ENCODE measurements around the gene PROX2.

Gene PROX2

GRCh38 chr14:74841230-74842207 is 34.4 kb downstream of the PROX2 start:
- Mint-ChIP-seq H3K27me3 (no peaks in the 10 kb centered on the region), H3K4me1 (ENCODE audit: low read depth in 2 of 2) (peaks cover 25 to 38% of the 10 kb centered on the region in 2 donors), H3K27ac (peak overlapping the region; percentile 76 to 97), H3K9me3 (no peaks in the 10 kb centered on the region), H3K4me3 (peak overlapping the region; percentile 17 to 36), H3K36me3 (ENCODE audit: insufficient read depth) (no peaks in the 10 kb centered on the region)
- peak; percentile 69 for ATAC-seq (replicated peaks)
- peak in 1 of 3 experiments; percentile 3 for DNase-seq

- H3K27me3 Mint-ChIP-seq, result no peaks in the 10 kb centered on the region
- H3K27ac Mint-ChIP-seq, result peak overlapping the region; percentile 63 to 97
- H3K4me1 Mint-ChIP-seq (ENCODE audit: low read depth in 2 of 2), result peaks cover 29 to 43% of the 10 kb centered on the region in 2 donors
- no peaks in the 10 kb centered on the region for H3K36me3 Mint-ChIP-seq (ENCODE audit: insufficient read depth)
- ATAC-seq (replicated peaks), result no peak
- no peaks in the 10 kb centered on the region for H3K9me3 Mint-ChIP-seq
- no peak for DNase-seq
- no peak overlapping the region for H3K4me3 Mint-ChIP-seq
These were observed 35.3 kb downstream of the PROX2 start for GRCh38 chr14:74840603-74841030.

GRCh38 chr14:74838166-74838565 is 37.8 kb downstream of the PROX2 start:
- Mint-ChIP-seq H3K36me3 (ENCODE audit: insufficient read depth) (no peaks in the 10 kb centered on the region), H3K4me3 (peak overlapping the region; percentile 66 to 73), H3K9me3 (no peaks in the 10 kb centered on the region), H3K27ac (peak overlapping the region; percentile 92 to 97), H3K27me3 (no peaks in the 10 kb centered on the region), H3K4me1 (ENCODE audit: low read depth in 2 of 2) (peaks cover 29 to 43% of the 10 kb centered on the region in 2 donors)
- ATAC-seq (replicated peaks) (peak; percentile 81), DNase-seq (no peak)

- H3K27me3 Mint-ChIP-seq, result no peaks in the 10 kb centered on the region
- H3K4me3 Mint-ChIP-seq, result peak overlapping the region in 1 of 2 donors; percentile 30
- ATAC-seq (replicated peaks), result no peak
- no peak for DNase-seq
- peak overlapping the region; percentile 92 to 97 for H3K27ac Mint-ChIP-seq
- no peaks in the 10 kb centered on the region for H3K9me3 Mint-ChIP-seq
- H3K36me3 Mint-ChIP-seq (ENCODE audit: insufficient read depth), result no peaks in the 10 kb centered on the region
- peaks cover 25 to 37% of the 10 kb centered on the region in 2 donors for H3K4me1 Mint-ChIP-seq (ENCODE audit: low read depth in 2 of 2)
These were observed 39.5 kb downstream of the PROX2 start for GRCh38 chr14:74836251-74836960.

GRCh38 chr14:74835645-74836250 is 40.2 kb downstream of the PROX2 start:
- Mint-ChIP-seq H3K4me1 (ENCODE audit: low read depth in 2 of 2) (peaks cover 22 to 30% of the 10 kb centered on the region in 2 donors), H3K27me3 (no peaks in the 10 kb centered on the region), H3K4me3 (no peak overlapping the region)

GRCh38 chr14:74834692-74835392 is 41.1 kb downstream of the PROX2 start:
- peak overlapping the region; percentile 22 to 30 for H3K27ac Mint-ChIP-seq
- no peaks in the 10 kb centered on the region for H3K9me3 Mint-ChIP-seq
- ATAC-seq (replicated peaks) (no peak), DNase-seq (no peak)
- peaks cover 16 to 24% of the 10 kb centered on the region in 2 donors for H3K4me1 Mint-ChIP-seq (ENCODE audit: low read depth in 2 of 2)
- no peaks in the 10 kb centered on the region for H3K27me3 Mint-ChIP-seq
- peaks cover 4% of the 10 kb centered on the region for H3K36me3 Mint-ChIP-seq (ENCODE audit: insufficient read depth)
- H3K4me3 Mint-ChIP-seq, result no peak overlapping the region

More at GRCh38 chr14:74835645-74836250, 40.2 kb downstream of the PROX2 start:
- no peaks in the 10 kb centered on the region for H3K36me3 Mint-ChIP-seq (ENCODE audit: insufficient read depth)
- no peak for ATAC-seq (replicated peaks)
- no peaks in the 10 kb centered on the region for H3K9me3 Mint-ChIP-seq
- peak overlapping the region; percentile 30 to 92 for H3K27ac Mint-ChIP-seq
- no peak for DNase-seq

GRCh38 chr14:74832849-74833248 is 43.1 kb downstream of the PROX2 start:
- Mint-ChIP-seq H3K4me1 (ENCODE audit: low read depth in 2 of 2) (peaks cover 14 to 18% of the 10 kb centered on the region in 2 donors), H3K36me3 (ENCODE audit: insufficient read depth) (peaks cover 12% of the 10 kb centered on the region), H3K27ac (no peak overlapping the region), H3K27me3 (no peaks in the 10 kb centered on the region), H3K9me3 (no peaks in the 10 kb centered on the region), H3K4me3 (no peak overlapping the region)
- ATAC-seq (replicated peaks) (no peak), DNase-seq (no peak)

- no peaks in the 10 kb centered on the region for H3K9me3 Mint-ChIP-seq
- DNase-seq, result no peak
- ATAC-seq (replicated peaks), result no peak
- no peak overlapping the region for H3K4me3 Mint-ChIP-seq
- H3K27ac Mint-ChIP-seq, result peak overlapping the region in 1 of 2 donors; percentile 63
- H3K27me3 Mint-ChIP-seq, result no peaks in the 10 kb centered on the region
- peaks cover 12% of the 10 kb centered on the region for H3K36me3 Mint-ChIP-seq (ENCODE audit: insufficient read depth)
- no peaks in the 10 kb centered on the region for H3K4me1 Mint-ChIP-seq (ENCODE audit: low read depth in 2 of 2)
These were observed 46.7 kb downstream of the PROX2 start for GRCh38 chr14:74829251-74829650.

- peaks cover 12% of the 10 kb centered on the region for H3K36me3 Mint-ChIP-seq (ENCODE audit: insufficient read depth)
- H3K27me3 Mint-ChIP-seq, result no peaks in the 10 kb centered on the region
- DNase-seq (no peak), ATAC-seq (replicated peaks) (no peak)
- no peak overlapping the region for H3K27ac Mint-ChIP-seq
- no peaks in the 10 kb centered on the region for H3K9me3 Mint-ChIP-seq
- no peak overlapping the region for H3K4me3 Mint-ChIP-seq
- no peaks in the 10 kb centered on the region for H3K4me1 Mint-ChIP-seq (ENCODE audit: low read depth in 2 of 2)
These were observed 49.4 kb downstream of the PROX2 start for GRCh38 chr14:74826574-74826973.
